Fibroblast of skin of abdomen (primary cell): ENCODE data around the gene KIRREL3.

ENCODE experiments used
- DNase-seq: peaks from one replicate; pipeline ENCODE4 v3.0.0-alpha.2; 2013

The KIRREL3 gene

DNA sequence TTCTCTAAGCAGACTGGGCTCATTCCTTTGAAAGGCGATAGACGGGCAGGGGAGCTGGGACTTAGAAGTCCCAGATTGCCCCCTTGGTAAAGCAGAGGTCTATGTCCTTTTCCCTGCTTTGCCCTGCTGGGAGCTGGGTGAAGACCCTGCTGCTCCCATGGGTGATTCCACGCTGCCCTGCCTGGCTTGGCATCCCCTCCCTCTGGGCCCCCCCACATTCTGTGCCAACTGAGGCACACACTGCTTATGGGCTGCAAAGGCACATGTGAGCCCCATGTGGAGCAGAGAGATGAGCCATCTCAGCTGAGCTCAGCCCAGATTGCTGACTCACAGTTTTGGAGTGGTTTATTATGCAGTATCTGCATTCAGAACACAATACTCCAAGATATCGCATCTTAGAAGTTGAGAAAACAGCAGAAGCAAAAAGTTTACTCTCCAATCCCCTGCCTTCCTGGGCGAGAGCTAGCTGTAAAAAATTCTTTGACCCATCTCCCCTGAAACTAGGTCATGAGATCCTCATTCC lies 517.9 kb downstream of the KIRREL3 start:
- no peak for DNase-seq

DNA sequence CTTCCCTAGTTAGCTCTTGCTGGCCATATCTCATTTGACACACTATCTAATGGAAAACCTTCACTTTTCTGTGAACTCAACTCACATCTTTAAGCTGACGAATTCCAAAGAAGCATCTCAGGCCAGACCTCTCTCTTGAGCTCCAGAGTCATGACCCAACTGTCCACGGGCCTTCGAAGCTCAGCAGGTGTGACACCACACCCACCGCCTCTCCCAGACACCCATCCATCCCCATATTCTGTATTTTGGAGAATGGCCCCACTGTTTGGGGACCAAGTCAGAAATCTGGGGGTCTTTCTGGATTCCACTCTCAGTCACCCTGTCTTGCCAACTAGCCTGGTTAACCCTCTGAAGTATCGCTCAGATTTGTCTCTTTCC lies 519.3 kb downstream of the KIRREL3 start:
- DNase-seq: no peak

DNA sequence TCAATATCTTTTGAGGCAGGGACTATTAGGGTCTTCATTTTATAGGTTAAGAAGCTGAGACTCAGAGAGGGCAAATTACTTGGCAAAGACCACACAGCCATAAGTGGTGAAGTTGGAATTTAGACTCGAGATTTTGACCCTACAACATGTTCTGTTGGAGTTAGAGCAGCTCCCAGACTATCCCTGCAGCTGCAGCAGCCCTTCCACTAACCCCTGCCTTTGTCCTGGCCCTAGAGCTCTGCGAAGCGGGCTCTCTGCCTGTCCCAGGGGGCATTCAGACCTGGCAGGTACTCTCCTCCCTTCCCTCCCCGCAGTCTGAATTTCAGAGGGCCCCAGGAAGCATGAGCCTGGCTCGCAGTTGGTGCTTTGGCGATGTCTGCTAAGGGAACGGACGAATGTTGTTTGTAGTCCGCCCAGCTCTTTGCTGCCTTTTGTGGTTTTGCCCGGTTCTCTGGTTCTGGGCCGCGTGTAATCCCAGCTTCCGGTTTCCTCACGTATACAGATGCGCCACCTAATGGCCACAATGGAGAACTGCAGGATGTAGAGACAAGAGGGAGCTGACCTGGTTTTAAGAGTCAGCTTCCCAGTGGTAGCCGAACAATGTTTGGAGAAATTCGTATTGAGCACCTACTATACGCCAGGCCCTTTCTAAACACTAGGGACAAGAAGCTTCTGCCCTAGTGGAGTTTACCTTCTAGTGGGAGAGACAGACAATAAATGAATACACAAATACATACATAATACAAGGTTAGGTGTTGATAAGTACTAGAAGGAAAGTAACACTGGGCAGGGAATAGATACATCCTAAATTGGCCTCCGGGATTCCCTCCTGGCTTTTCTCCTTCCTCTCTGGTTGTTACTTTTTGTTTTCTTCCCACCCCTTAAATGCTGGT lies 519.9 kb downstream of the KIRREL3 start:
- DNase-seq: peak; percentile 87

DNA sequence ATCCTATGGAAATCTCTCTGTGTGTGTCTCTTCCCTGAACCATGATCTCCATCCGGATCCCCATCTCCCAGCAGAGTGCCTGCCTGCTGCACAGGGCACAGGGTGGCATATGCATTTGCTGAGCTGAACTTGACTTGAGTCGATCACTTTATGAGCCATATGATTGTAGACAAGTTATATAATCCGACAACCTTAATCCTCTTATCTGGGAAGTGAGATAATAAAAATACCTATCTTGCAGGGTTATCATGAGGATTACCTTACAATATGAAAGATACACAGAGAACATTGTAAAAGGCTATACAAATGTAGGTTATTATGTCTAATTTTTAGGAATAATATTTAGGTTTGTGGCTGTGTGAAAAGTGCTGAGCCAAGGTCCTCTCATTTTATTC lies 520.6 kb downstream of the KIRREL3 start:
- DNase-seq: no peak

DNA sequence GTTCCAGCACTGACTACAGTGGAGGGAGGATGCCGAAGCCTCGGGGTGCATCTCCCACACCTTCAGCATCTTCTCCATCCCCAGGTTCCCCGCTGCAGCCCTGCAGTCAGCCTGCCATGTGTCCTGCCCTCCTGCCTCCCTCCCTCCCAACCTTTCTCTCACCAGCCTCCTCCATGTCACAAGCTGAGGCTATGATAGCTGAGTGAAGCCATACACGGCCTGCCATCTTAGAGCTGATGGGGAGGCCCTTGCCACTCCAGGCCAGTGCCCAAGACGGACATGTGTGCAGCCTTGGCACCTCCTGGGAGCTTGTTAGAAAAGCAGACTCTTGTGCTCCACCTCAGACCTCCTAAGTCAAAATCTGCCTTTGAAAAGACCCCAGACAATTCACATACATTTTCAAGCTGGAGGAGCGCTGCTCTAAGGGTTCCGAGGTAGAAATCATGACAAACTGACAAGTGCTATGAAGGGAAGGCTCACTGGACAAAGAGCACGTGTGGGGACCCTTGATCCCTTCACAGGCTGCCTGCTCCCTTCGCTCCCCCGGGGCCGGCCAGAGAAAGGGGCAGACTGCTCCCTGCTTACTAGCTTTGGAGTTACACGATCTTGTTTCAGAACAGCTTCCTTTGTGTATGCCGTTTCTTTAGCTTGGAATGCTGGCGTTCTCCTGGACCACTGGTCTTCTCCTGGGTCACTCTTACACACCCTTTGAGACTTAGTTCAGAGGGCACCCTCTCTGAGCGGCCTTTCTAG lies 521.2 kb downstream of the KIRREL3 start:
- no peak for DNase-seq

DNA sequence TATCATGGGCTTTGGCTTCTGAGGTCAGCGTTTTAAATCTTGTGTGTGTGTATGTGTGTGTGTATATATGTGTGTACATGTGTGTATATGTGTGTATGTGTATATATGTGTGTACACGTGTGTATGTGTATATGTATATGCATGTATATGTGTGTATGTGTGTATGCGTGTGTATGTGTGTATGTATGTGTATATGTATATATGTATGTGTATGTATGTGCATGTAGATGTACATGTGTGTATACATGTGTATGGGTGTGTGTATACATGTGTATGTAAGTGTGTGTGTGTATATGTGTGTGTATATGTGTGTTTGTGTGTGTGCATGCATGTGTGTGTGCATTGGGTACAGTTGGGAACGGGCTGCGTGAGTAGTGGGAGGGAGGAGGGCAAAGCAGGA lies 522.1 kb downstream of the KIRREL3 start:
- DNase-seq: no peak

DNA sequence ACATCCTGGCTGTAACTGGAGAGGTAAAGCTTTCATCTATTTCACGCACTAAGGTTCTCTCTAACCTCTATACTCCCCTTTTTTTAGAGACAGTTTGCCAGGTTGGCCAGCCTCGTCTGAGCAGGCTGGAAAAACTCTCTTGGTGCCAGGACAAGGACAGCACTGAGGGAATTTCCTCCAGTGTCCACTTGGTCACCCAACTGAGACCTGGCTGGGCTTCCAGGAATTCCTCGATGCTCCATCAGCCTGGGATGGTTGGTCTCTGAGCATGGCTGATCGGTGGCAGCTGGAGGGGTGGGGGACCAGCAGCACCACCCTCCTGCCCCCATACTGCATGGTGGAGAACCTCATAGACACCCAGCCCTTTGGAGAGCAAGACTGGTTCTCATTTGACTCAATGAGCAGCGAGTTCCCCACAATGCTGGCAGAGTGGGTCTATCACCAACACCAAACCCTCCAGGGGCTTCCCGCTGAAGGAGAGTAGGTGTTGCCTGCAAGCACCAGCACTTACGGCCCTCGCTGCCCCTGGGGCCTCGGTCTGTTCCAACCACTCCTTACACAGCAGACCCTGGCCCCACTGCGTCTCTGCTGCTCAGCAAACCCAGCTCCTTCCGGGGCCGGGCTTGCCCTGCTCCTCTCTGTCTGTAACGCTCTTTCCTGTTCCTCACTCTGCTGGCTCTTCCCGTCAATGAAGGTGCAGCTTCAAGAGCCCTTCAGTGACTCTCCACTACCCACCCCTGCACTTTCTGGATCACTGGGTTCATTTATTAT lies 522.9 kb downstream of the KIRREL3 start:
- no peak for DNase-seq

DNA sequence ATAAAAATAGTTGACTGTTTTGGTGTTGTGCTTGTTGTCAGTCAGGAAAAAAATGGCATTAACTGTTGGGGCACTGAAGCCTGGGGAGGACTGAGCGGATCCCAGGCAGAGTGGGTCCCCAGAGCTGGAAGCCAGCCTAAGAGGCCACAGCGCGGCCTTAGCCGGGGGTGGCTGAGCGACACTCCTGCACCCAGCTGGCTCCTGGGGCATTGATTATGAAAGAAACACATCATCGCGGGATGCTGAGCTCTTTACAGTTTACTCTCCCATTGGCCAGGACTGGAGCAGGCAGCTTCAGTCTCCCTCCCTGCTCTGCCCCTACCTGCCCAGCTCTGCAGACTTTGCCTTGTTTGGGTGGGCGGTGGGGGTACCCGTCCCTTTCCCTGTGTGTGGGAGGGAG lies 523.6 kb downstream of the KIRREL3 start:
- DNase-seq: no peak

DNA sequence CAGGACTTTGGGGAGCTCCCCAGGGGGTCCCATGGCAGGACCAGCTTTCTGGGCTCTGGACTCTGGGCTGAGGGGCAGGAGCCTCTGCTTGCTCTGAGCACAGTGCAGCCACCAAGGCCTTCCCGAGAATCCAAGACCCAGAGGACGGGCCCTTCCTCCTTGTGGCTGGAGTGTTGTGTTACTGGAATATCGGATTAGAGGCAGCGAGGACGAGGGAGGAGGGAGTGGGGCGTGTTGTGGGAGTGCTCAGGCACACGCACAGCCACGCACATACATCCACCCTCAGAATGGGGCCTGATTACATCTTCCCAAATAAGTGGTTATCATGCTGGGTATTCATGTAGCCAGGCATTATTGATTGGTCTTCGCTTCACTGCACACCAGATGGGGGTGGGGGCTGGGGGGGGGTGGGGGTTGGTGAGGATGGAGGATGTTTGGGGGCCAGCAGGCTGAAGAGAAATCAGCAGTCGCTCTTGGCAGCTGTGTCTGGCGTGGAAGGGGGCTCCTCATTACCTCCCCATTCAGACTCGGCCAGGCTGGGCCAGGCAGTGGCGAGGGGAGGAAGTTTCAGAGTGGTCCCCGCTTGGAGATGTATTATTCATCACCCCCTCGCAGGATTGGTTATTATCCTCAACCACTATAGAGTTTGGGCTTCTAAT lies 524.2 kb downstream of the KIRREL3 start:
- no peak for DNase-seq

DNA sequence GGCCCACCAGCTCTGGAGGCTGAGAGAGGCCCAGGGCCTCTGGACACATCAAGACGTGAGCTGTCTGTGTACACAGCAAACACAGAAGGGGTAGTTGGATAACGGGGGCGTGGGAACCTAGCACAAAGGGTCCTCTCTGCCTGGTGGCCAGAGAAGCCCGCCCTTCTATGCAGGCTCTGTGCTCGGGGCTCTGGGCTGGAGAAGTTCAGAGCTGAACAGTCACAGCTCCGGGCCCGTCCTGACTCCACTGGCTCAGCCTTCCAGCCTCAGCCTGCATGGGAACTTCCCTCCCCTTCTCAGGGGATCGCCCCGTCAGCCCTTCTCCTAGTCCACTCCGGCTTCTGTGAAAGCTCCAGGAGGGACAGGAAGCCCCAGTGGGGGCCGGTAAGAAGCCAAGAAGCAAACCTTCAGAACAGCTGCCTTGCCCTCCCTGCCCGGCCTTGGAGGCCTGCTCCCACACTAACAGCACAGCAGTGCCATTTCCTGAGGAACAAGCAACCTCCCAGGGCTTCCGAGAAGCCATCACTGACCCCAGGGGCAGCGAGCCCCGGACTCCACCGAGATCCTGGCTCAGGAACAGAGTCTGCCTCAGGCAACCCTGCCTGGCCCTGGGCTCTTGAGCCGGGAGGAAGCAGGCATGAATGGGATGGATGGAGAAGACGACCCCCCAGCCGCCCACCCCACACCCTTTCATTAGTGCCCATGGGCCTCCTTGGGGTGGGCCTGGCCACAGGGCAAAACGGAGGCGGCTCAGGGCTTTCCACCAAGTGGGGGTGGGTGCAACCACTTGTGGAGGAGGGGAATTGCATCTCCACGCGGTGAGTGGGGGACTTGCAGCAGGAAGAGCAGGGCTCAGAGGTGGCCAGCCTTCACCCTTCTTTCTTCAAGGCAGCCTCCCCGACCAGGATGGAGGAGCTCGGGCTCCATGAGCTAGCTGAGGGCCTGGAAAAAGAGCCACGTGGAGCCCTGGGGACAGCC lies 525.3 kb downstream of the KIRREL3 start:
- no peak for DNase-seq

DNA sequence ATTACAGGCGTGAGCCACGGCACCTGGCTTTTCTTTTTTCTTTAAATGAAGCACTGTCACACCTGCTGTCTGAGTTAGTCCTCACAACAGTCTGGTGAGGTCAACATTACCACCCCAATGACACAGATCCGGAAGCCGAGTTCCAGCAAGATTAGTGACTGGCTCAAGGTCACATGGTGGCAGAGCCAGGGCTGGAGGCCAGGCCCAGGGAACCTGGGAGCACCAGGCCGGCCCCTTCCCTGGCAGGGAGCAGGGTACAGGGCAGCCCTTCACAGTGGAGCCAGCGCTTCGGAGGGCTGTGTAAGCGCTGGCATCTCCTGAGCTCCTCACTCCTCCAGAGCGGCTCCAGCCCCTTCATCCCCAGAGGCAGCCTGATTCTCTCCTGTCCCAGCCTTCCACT lies 526.4 kb downstream of the KIRREL3 start:
- DNase-seq: no peak

DNA sequence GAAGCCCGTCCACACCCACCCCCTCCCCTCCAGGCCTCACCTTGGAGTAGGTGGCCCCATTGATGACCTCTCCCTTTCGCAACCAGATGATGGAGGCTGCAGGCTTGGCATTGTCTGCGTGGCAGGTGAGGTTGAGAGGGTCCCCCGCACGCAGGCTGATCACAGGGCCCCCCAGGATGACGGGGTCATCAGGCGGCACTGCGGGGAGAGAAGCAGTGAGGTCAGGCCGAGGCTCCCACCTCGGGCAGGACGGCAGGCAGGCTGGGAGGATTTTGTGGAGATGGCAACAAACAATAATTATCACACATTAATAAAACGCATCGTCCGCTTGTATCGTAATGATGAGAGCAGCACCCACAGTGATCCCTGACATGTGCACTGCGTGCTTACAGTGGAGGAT lies 527.3 kb downstream of the KIRREL3 start:
- no peak for DNase-seq

DNA sequence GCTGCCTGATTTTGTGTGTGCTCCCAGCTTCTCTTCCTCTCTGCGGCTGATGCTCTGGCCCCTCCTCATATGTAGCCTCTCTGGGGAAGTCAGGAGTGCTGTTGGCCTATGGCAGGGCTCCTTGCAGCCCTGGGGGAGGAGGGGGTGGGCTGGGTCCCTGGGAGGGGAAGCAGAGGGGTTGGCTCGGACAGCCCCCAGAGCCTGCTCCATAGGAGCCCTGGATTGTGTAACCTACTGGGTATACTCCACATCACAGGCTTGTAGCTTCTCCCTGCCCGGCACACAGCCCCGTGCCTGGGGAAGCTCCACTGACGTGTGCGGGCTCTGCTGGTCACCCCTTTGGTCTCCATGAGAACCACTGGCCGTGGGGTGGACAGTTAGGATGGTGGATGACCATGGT lies 531.3 kb downstream of the KIRREL3 start:
- no peak for DNase-seq

DNA sequence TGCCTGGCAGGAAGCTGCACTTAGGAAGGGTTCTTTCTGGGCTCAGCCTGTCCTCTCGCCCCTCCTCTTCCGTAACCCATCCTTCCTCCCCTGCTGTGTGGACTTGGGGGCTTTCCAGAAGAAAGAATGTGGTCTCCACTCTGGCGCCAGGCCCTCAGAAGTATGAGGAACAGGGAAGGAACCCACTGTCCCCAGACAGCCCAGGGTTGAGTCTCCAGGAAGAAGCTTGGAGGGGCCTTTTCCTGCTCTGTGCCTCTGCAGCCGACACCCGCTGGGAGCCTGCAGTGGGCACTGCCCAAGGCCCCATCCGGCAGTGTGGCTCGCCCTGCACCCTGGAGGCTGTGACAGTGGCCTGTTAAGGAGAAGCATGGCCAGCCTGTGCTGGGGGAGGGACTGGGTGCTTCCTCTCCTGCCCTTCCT lies 532.5 kb downstream of the KIRREL3 start:
- peak; percentile 60 for DNase-seq

DNA sequence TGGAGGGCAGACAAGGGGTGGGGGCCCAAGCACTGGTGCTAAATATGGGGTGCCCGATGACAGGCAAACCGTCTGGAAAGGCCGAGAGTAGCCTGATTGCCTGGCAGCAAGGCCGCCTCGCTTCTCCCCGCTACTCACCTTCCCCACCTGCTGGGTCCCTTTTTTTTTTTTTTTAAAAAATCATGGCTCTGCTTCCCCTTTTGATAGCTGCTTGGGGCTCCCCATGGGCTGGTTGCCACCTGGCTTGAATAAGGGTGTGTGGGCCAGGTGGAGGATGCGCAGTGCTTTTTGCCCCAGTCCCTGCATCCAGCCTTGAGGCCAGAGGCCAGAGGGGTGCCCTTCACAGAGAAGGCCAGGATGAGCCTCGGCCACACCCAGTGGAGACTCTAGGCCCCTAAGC lies 533.1 kb downstream of the KIRREL3 start:
- DNase-seq: no peak

DNA sequence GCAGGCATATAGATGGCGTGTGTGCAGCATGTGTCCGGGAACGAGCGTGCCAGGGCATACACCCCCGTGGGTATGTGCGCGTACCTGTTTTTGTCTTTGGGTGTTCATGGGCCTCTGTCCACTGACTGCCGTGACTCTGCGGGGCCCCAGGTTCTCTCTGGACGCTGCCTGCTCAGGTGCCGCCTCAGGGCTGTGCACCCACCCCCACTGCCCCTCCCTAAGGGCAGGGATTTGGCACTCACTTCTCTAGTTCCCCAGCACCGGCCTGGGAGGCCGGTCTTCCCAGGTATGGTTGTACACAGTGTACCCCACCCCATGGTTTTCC lies 533.6 kb downstream of the KIRREL3 start:
- no peak for DNase-seq

DNA sequence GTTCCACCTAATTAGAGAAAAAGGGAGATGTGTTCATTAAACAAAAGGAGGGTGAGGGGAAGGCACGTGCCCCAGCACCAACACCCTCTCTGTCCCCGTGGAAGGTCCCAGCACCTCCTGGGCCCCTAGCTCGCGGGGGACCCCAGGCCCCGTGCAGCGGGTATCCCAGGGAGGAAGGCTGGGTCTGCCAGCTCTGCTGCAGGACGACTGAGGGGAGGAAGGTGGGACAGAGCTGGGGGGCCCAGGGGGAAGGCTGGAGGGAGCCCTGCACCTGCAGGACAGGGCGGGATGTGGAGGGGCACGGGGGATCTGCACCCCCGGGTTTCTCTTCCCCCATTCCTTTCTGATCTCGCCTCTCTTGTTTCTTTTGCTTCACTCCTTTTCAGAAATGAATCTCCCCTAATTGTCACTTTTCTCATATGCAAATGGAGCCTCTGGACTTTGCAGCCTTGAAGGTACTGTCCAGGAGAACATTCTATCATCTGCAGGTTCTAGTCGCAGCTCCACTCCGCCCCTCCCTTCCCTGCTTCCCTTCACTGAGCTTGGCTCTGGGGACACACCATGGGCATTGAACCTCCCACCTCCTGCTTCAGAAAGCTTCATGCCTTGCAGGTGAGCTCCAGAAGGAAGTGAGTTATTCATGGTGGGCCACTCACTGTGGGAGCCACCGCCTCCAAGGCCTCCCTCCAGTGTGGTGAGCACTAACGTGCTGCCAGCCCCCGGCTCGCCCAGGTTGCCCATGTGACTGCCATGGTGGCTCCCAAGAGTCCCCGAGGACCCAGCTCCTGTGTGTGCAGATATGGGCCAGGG lies 534.1 kb downstream of the KIRREL3 start:
- no peak for DNase-seq

DNA sequence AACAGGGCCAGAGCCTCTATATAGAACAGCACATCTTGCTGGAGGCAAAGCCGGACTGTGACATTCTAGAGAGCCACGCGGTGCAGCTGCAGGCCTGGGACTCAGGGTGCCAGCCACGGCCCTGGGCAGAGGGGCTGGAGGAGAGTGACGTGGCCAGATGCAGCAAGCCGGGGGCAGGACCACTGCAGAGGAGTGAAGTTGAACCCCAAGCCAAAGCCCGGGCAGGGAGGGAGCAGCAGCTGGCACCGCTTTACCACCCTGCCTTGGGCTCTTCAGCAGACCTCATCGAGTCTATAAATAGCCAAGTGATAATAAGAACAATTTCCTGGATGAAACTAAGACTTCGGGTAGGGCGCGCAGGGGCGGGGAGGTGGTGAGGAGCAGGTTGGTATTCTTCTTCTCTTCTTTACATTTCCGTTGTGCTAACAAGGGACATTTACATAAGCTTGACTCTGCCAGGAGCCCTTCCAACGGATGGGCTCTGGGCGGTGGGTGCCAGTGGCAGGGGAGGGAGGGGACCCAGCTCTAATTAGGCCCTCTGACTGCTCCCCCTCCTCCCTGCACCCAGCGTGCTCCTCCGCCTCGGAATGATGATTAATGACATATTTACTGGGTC lies 534.9 kb downstream of the KIRREL3 start:
- no peak for DNase-seq

DNA sequence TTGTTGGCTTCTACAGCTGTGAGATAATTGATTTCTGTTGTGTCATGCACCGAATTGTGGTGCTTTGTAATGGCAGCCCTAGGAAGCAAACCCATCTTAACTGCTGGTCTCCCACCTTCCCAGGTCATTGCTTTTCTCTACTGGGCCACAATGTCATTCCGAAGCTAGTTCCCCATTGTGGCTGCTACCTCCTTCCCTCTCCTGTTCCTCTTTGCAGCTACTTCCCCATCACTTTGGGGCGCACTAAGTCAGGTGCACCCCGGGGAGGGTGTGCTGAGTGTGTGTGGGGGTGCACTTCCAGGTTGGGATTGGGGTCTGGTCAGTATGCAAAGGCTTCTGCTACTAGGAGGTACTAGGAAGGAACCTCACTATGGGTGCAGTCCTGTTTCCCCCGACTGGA lies 535.8 kb downstream of the KIRREL3 start:
- no peak for DNase-seq

DNA sequence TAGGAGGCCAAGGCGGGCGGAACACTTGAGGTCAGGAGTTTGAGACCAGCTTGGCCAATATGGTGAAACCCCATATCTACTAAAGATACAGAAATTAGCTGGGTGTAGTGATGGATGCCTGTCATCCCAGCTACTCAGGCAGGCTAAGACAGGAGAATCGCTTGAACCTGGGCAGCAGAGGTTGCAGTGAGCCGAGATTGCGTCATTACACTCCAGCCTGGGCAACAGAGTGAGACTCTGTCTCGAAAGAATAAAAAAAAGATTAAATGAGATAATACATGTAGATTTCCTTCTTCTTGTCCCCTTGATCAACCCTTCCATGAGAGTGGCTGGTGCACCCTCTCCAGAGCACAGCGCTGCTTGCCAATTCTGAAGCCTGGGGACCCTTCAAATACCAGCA lies 538.1 kb downstream of the KIRREL3 start:
- DNase-seq: no peak
